ENCODE data around the gene ESX1.
"Not testable (repeated sequence)": the region's sequence is repeated elsewhere in the genome, so short reads cannot be mapped to it uniquely, and the experiment has no call there.

The ESX1 gene

DNA sequence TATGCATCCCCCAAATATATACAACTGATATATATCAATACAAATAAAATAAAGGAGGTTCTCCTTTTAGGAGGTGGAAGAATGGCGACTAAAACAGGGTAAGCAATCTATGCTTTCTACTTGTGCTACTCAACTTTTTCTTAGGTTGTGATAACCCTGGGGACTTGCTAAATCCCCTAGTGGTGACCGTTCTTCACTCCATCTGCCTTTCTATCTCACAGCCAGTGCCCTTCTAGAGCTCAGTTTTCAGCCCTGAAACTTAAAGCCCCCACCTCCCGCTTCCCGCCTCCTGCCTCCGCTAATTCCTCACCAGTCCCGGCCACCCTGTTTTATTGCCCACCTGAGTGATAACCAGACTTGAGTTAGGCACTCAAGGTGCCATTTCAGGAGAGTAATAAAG is 15.5 kb upstream of the ESX1 start:
- Histone ChIP-seq H3K36me3 (ENCODE audit: control insufficient read depth in 2 of 2, insufficient read depth in 2 of 2, low read length in 2 of 2) (no peaks in the 10 kb centered on the region), H3K9ac (ENCODE audit: low read depth in 1 of 2, low read length in 2 of 2) (no peak overlapping the region), H3K27ac (ENCODE audit: low read depth in 2 of 2, low read length in 2 of 2) (no peak overlapping the region), H3K27me3 (ENCODE audit: control insufficient read depth in 2 of 2, insufficient read depth in 2 of 2, low read length in 2 of 2) (peaks cover 0 to 3% of the 10 kb centered on the region in 2 donors), H3K4me1 (ENCODE audit: control insufficient read depth in 2 of 2, insufficient read depth in 2 of 2, low read length in 2 of 2) (no peaks in the 10 kb centered on the region), H3K4me3 (ENCODE audit: low read length in 2 of 2) (no peak overlapping the region), H3K9me3 (ENCODE audit: control insufficient read depth in 2 of 2, low read length in 2 of 2) (no peaks in the 10 kb centered on the region)

DNA sequence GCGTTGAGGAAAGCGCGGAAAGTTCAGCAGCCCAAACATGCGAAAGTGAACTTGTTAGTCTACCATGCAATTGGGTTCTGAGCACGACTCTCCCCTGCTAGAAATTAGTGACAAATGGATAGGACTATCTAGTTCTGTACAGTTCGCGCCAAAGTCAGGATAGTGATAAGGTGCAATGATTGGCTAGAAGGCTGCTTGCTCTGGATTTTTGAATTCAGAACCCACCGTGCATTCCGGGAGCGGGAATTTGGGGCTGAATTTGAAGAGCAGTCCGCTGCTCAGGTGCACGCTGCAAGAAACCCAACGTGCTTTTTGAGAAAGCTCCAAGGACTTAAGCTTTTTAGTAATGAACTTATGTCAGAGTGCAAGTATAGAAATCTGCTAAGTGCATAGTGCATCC is 732 bp upstream of the ESX1 start:
- H3K27ac ChIP-seq (ENCODE audit: low read depth in 2 of 2, low read length in 2 of 2), result no peak overlapping the region
- H3K9ac ChIP-seq (ENCODE audit: low read depth in 1 of 2, low read length in 2 of 2), result no peak overlapping the region
- peaks cover 18 to 19% of the 10 kb centered on the region in 2 donors for H3K27me3 ChIP-seq (ENCODE audit: control insufficient read depth in 2 of 2, insufficient read depth in 2 of 2, low read length in 2 of 2)
- H3K4me1 ChIP-seq (ENCODE audit: control insufficient read depth in 2 of 2, insufficient read depth in 2 of 2, low read length in 2 of 2), result peaks cover 0 to 2% of the 10 kb centered on the region in 2 donors
- no peak overlapping the region for H3K4me3 ChIP-seq (ENCODE audit: low read length in 2 of 2)
- H3K9me3 ChIP-seq (ENCODE audit: control insufficient read depth in 2 of 2, low read length in 2 of 2), result peaks cover 0 to 1% of the 10 kb centered on the region in 2 donors
- H3K36me3 ChIP-seq (ENCODE audit: control insufficient read depth in 2 of 2, insufficient read depth in 2 of 2, low read length in 2 of 2), result no peaks in the 10 kb centered on the region

DNA sequence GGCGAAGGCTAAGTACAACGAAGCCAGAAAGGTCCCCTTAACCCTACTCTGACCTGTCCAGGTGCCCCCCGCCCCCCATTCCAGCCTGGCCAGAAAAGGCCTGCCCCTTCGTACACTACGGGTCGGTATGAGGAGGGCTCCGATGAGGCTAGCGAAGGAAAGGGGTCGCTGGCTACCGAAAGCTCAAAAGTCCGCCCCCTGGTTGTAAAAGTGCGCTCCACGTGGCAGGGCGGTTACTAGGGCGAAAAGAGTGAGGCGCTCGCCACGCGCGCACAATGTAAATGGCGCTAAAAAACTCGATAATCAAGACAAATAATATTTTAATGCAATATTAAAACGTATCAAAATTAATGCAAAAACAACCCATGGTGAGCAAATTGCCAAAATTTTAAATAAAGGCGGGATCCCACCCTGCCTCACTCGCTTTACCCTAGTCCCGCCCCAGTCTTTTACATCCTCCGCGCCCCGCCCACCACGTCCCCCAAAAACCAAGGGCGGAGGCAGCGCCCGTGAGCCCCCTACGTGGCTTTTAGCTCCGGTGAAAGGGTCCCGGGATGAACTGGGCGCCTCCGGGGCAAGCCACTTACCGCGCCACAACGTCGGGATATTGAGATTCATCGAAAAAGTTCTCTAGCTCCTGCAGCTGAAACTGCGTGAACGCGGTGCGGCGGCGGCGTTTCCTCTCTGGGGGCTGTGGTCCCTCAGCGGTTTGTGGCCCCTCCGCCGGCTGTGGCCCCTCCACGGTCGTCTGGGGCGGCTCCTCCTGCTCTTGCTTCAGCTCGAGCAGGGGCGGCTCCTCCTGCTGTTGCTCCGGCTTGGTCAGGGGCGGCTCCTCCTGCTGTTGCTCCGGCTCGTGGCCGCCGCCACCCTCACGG is 929 bp downstream of the ESX1 start:
- H3K36me3 ChIP-seq (ENCODE audit: control insufficient read depth in 2 of 2, insufficient read depth in 2 of 2, low read length in 2 of 2), result no peaks in the 10 kb centered on the region
- H3K9me3 ChIP-seq (ENCODE audit: control insufficient read depth in 2 of 2, low read length in 2 of 2), result no peaks in the 10 kb centered on the region
- no peak overlapping the region for H3K9ac ChIP-seq (ENCODE audit: low read depth in 1 of 2, low read length in 2 of 2)
- peaks cover 0 to 2% of the 10 kb centered on the region in 2 donors for H3K4me1 ChIP-seq (ENCODE audit: control insufficient read depth in 2 of 2, insufficient read depth in 2 of 2, low read length in 2 of 2)
- no peak overlapping the region for H3K4me3 ChIP-seq (ENCODE audit: low read length in 2 of 2)
- H3K27me3 ChIP-seq (ENCODE audit: control insufficient read depth in 2 of 2, insufficient read depth in 2 of 2, low read length in 2 of 2), result peaks cover 18 to 19% of the 10 kb centered on the region in 2 donors
- H3K27ac ChIP-seq (ENCODE audit: low read depth in 2 of 2, low read length in 2 of 2), result no peak overlapping the region

DNA sequence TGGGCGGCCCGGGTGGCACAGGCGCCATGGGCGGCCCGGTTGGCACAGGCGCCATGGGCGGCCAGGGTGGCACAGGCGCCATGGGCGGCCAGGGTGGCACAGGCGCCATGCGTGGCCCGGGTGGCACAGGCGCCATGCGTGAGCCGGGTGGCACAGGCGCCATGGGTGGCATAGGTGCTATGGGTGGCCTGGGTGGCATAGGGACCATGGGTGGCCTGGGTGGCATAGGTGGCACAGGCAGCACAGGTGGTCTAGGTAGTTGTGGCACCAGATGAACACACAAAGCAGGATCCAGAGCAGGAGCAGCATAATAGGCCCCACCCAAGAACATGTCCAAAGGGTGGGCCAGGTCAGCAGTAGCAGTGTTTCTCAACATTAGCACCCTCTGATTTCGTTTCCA is 4.3 kb downstream of the ESX1 start:
- H3K27ac ChIP-seq (ENCODE audit: low read depth in 2 of 2, low read length in 2 of 2), result no peak overlapping the region
- H3K9me3 ChIP-seq (ENCODE audit: control insufficient read depth in 2 of 2, low read length in 2 of 2), result no peaks in the 10 kb centered on the region
- peaks cover 13 to 14% of the 10 kb centered on the region in 2 donors for H3K27me3 ChIP-seq (ENCODE audit: control insufficient read depth in 2 of 2, insufficient read depth in 2 of 2, low read length in 2 of 2)
- no peak overlapping the region for H3K9ac ChIP-seq (ENCODE audit: low read depth in 1 of 2, low read length in 2 of 2)
- H3K4me3 ChIP-seq (ENCODE audit: low read length in 2 of 2), result no peak overlapping the region
- no peaks in the 10 kb centered on the region for H3K36me3 ChIP-seq (ENCODE audit: control insufficient read depth in 2 of 2, insufficient read depth in 2 of 2, low read length in 2 of 2)
- peaks cover 0 to 2% of the 10 kb centered on the region in 2 donors for H3K4me1 ChIP-seq (ENCODE audit: control insufficient read depth in 2 of 2, insufficient read depth in 2 of 2, low read length in 2 of 2)

DNA sequence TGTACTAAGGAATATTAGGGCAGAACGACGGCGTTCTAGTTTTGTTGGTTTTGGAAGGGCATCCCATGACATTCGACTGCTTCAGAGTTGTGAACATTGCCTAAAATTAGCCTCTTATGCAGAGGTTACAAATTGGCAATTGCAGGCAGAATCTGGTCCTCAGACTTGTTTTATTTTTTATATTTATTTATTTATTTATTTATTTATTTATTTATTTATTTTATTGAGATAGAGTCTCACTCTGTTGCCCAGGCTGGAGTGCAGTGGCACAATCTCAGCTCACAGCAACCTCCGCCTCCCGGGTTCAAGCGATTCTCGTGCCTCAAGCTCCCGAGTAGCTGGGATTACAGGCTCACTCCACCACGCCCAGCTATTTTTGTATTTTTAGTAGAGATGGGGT is 24.7 kb downstream of the ESX1 start:
- H3K36me3 ChIP-seq (ENCODE audit: control insufficient read depth in 2 of 2, insufficient read depth in 2 of 2, low read length in 2 of 2); H3K27ac ChIP-seq (ENCODE audit: low read depth in 2 of 2, low read length in 2 of 2); H3K27me3 ChIP-seq (ENCODE audit: control insufficient read depth in 2 of 2, insufficient read depth in 2 of 2, low read length in 2 of 2); H3K9me3 ChIP-seq (ENCODE audit: control insufficient read depth in 2 of 2, low read length in 2 of 2); H3K4me1 ChIP-seq (ENCODE audit: control insufficient read depth in 2 of 2, insufficient read depth in 2 of 2, low read length in 2 of 2); H3K4me3 ChIP-seq (ENCODE audit: low read length in 2 of 2); H3K9ac ChIP-seq (ENCODE audit: low read depth in 1 of 2, low read length in 2 of 2): not testable (repeated sequence)

DNA sequence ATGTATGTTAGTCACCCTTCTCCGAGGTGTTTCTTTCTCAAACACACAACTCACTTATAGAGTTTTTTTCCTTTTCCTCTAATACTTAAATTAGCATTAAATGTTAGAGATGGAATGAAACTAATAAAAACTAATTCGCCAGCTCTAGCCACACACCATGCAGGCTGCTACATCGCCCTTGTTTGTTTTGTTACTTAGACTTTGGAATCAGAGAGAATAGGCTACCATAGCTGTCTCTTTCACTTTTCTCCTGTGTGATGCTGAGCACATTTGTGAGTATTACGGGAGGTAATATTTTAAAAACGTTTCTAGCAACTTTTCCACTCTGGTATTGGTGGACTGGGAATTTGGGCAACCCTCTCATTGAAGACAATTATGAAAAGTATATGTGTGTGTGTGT is 43.5 kb downstream of the ESX1 start:
- H3K4me1 ChIP-seq (ENCODE audit: control insufficient read depth in 2 of 2, insufficient read depth in 2 of 2, low read length in 2 of 2), result no peaks in the 10 kb centered on the region
- H3K27ac ChIP-seq (ENCODE audit: low read depth in 2 of 2, low read length in 2 of 2), result no peak overlapping the region
- H3K9ac ChIP-seq (ENCODE audit: low read depth in 1 of 2, low read length in 2 of 2), result no peak overlapping the region
- H3K4me3 ChIP-seq (ENCODE audit: low read length in 2 of 2), result no peak overlapping the region
- no peaks in the 10 kb centered on the region for H3K36me3 ChIP-seq (ENCODE audit: control insufficient read depth in 2 of 2, insufficient read depth in 2 of 2, low read length in 2 of 2)
- H3K9me3 ChIP-seq (ENCODE audit: control insufficient read depth in 2 of 2, low read length in 2 of 2), result no peaks in the 10 kb centered on the region
- H3K27me3 ChIP-seq (ENCODE audit: control insufficient read depth in 2 of 2, insufficient read depth in 2 of 2, low read length in 2 of 2), result no peaks in the 10 kb centered on the region

DNA sequence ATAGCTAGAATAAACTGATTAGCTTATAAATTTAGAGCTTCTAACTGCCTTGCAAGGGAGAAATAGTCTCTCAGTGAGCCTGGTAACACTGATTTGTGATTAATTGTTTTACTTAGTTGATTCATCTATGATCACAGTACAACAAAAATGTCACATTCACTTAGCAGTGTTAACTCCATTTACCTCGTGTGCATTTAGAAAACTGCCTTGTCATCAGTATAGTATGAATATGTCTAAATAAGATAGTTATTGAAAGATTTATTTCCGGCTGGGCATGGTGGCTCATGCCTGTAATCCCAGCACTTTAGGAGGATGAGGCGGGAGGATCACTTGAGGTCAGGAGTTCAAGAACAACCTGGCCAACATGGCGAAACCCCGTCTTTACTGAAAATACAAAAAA is 49.2 kb downstream of the ESX1 start:
- Histone ChIP-seq H3K9me3 (ENCODE audit: control insufficient read depth in 2 of 2, low read length in 2 of 2) (no peaks in the 10 kb centered on the region), H3K9ac (ENCODE audit: low read depth in 1 of 2, low read length in 2 of 2) (no peak overlapping the region), H3K27me3 (ENCODE audit: control insufficient read depth in 2 of 2, insufficient read depth in 2 of 2, low read length in 2 of 2) (no peaks in the 10 kb centered on the region), H3K4me1 (ENCODE audit: control insufficient read depth in 2 of 2, insufficient read depth in 2 of 2, low read length in 2 of 2) (no peaks in the 10 kb centered on the region), H3K27ac (ENCODE audit: low read depth in 2 of 2, low read length in 2 of 2) (no peak overlapping the region), H3K4me3 (ENCODE audit: low read length in 2 of 2) (no peak overlapping the region), H3K36me3 (ENCODE audit: control insufficient read depth in 2 of 2, insufficient read depth in 2 of 2, low read length in 2 of 2) (no peaks in the 10 kb centered on the region)
